Measurements from ENCODE around the gene ITGA6.

The ITGA6 gene

DNA sequence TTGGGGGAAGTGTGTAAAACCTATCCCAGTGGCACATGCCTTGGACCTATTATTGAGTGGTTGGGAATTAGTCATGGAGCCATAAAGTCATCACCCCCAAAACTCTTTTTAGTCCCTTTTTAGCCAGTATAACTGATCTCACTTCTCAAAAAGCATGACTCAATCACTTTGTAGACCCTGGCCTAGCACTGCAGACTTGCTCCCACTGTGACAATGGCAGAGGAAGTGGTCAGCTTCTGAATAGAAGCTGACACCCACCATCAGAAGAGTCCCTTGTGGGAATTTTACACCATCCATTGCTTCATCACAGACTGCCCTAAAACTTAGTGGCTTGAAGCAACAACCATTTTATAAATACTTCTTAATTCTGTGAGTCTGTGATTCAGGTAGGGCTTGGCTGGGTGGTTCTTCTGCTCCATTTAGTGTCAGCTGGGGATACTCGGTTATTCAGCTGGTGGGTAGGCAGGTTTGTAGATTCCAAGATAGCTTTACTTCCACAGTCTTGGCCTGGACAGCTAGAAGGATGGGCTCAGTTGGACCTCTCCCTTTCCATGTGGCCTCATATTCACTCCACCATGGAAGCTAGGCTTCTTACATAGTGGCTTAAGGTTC, 10.8 kb upstream of the ITGA6 start:
- no peak for DNase-seq (ENCODE audit: low spot score)

DNA sequence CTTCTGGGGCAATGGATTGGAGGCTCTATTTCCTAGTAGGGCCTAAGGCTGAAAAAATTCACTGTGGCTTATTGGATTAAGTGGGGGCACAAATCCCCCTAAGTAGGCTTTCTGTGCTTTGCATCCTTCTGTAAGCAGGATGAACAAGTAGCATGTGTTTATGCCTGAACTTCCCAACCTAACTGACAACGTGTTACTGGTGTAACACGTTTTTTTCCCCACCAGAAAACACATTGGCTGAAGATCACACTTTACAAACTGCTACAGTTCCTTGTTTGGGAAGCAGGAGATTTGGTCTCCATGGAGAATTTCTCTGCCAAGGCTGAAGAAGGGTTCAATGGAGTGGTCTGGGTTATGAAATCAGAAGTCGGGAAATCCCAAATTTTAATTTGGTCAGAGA, 7.2 kb upstream of the ITGA6 start:
- no peak for DNase-seq (ENCODE audit: low spot score)

DNA sequence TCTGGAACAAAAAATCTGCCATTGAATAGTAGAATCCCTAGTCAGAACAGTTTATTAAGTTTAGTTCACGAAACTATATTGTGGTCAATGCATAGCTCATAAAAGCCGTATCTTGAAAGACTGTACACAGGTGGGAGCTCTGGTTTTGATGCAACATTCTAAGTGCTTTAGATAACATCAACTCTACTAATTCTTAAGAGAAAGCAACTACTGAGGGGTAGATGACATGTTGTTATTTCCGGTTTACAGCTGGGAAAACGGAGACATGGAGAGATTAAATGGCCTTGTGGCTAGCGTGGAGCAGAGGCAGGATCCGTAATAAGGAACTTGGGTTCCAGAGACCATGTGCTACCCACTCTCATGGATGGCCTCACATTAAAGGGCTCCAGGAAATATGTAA, 4.2 kb upstream of the ITGA6 start:
- no peak for DNase-seq (ENCODE audit: low spot score)

DNA sequence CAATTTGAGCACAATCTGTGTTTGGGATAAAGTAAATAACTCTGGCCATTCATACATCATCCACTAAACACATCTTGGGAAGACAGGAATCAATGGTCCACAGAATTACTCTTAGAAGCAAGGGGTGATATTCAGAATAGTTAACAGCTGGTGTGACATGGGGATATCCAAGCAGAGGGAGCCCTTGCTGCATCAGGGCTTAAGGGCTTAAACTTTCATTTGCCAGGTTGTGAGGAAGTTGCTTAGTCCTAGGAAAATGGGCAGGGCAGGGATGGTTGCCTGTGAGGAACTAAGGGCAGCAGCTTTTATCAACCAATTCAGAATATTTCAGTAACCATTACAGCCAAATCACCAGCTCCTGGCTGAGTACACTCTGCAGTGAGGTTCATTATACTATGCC, 2.0 kb upstream of the ITGA6 start:
- DNase-seq (ENCODE audit: low spot score): no peak

DNA sequence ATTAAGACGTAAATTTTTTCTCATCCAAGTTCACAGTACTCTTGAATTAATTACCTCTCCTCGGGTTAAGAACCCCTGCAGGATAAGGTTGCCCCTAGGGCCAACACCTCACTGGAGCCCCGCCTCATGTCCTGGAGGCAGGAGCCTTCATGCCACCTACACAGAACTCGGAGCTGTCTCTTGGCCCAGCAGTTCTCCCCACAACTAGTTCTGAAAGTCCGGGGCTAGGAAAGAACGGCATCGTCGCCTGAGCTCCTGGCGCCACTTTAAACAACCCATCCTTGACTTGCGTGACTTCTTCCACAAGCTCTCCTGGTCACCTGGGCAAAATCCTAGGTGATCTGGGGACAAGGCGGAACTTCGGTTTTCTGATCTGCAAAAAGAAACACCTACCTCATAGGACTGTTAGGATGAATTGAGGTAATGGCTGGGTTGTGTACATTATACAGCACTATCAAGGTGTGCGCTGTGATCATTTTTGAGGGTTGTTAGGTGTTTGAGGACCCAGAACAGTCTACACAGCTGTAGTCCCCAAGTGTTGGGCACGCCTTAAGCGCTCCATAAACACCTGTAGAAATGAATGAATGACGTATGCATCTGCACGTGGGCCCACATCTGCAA, 641 bp upstream of the ITGA6 start:
- no peak for DNase-seq (ENCODE audit: low spot score)

DNA sequence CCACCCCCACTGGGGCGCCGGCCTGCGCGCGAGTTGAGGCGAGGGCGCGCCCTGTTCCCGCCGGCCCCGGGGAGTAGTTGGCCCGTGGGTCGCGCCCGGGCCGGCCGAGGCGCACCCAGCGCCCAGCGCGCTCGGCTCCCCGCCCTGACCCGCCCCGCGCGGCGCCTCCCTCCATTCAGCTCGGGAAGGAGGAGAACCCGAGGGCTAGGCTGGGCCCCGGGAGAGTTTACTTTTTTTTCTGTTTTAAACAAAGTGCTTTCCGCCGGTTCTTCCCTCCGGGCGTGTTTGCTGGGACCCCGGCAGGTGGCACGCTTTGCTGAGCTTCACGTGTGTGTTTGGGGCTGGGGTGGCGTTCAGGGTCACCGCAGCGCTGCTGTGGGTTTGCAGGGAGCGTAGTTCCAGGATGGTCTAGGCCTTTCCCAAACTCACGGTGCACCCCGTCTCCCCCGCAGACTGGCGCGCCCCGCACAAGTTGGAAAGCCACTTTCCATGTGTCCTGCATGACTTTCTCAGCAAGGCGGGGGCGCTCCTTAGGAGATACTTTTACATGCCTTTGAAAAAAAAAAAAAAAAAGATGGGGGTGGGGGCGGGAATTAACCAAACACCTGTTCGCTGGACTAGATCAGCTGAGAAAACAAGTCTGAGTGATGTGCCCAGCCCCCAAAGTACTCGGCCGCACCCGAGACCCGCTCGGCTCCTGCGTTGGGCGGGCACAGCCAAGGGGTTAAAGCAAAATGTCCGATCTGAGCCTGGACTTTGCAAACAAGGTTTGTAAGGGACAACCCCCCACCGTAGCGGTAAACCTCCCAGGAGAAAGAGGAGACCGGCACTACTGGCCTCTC, 825 bp downstream of the ITGA6 start:
- no peak for DNase-seq (ENCODE audit: low spot score)

DNA sequence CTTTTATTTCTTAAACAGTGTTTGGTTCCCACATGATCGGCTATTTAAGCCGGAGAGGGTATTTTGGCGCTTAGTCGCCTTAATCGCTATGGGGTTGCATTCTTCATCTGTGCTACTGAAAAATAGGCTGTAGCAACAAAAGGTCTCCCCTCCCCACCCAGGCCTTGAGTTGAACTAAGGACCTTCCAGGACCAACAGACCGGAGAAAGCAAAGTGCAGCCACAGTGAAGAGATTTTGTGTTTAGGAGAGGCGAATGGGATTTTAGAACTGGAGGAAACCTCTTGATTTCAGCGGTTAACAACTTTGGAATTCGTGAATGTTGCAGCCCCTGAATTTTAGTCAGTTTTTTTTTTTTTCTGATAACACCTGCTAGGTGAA, 1.4 kb downstream of the ITGA6 start:
- DNase-seq (ENCODE audit: low spot score): no peak

DNA sequence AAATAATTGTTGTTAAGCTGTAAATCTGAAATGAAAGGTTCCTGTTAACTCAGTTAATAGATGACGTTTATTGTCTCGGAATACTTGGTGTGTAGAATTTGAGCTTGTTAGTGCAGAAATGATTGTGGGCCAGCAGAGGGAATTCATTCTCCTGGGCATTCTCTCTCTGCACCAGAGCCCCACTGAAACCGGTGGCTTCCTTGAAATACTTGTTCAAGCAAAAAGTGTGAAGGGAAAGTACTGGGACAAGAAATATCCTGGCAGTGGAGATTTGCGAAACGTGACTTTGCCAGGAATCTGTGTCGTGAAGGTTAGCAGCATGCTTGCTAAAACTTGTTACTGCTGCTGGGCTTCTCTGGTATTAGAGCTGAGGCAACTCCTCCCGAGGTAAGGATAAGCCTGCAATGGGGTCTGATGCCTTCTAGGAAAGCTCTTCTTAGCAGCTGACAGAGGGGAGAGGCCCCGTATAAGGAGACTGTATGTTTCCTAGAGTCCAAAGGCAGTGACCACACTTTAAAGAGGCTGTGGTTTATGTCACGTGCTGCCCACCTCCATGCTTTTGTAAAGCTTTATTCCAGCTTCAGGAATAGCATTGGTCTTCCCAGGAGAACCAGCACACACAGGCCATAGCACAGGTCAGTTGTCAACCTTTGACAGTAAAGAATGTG, 2.0 kb downstream of the ITGA6 start:
- peak; percentile 14 for DNase-seq (ENCODE audit: low spot score)

DNA sequence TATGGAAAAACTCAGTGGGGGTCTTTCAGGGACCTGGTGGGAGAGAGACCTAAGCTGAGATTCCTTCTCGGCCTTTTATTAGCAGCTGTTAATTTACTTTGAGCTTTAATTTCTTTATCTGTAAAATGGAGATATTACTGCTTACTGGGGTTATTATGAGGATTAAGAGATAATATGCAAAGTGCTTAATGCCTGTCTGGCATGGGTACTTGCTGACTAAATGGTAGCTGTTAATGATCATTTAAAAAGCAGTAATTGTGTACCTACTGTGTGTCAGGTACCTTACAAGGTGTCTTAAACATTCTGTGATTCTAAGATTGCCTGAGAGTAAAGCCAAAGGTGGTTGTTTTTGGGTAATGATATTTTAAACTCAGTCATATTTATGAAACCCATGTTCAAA, 2.6 kb downstream of the ITGA6 start:
- DNase-seq (ENCODE audit: low spot score): no peak

DNA sequence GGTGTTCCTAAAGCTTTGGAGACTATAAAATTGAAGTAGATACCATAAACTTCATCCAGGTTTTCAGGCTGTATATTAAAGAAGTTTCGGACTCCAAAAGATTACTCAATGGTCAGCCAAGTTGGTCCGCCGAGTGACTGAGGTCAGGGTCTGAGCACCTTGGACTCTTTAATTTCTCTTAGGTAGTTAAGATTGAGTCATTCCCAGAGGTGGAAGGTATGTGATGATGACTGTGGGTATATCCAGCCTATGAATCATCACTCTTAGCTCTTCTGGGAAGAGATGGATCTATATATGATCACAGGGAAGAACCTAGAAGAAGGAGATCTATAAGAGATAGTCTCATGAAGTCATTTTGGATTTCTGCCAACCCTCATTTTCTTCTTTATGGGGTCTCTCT, 3.3 kb downstream of the ITGA6 start:
- DNase-seq (ENCODE audit: low spot score): no peak

DNA sequence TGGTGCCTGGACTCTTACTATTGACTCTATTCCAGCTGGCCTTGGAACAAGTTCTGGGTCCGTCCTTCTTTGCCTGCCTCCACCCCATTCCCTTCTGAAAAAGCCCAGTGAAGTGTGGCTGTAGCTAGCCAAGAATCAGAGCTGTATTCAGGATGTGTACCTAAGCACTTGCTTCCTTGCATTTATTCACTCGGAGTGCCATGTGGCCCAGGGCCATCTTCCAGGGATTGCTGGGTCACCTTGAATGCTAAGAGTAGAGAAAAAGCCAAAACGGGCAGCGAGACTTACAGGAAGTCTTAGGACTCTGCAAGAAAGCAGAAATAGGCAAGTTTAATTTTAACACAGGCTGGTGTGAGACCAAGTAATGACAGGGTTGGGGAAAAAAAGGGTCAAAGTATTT, 4.1 kb downstream of the ITGA6 start:
- DNase-seq (ENCODE audit: low spot score): peak; percentile 68

DNA sequence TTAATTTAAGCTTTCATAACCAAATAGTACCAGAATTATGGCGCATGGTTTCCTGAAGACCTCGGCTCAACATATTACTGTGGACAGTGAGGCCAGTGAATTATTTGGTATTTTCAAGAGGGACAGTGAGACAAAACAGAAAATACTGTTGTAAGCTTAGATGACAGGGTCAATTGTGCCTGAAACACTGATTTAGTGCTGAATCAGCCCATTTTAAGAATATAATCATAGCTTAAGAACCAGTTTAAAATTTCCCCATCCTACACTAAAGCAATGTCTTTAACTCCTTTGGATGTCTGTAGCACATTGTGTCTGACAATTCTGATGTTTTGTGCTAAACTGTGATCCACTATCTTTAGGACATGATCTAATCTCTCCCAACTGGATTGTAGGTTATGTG, 4.6 kb downstream of the ITGA6 start:
- no peak for DNase-seq (ENCODE audit: low spot score)

DNA sequence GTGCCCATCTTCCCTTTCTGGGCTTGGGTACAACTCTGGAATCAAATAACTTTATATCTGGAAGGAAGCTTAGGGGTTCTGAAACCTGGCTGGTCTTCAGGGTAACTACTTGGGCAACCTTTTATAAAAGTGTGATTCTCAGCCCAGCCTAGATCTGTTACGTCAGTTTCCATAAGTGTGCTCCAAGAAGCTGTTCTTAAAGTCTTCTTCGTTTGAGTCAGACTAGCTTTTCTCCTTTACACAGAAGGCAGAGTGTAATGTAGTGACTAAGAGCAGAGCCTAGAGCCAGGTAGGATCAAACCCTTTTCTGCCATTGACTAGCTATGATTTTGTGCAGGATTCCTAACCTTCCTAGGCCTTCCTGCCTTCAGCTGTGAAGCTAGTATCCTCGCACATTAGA, 5.8 kb downstream of the ITGA6 start:
- no peak for DNase-seq (ENCODE audit: low spot score)

DNA sequence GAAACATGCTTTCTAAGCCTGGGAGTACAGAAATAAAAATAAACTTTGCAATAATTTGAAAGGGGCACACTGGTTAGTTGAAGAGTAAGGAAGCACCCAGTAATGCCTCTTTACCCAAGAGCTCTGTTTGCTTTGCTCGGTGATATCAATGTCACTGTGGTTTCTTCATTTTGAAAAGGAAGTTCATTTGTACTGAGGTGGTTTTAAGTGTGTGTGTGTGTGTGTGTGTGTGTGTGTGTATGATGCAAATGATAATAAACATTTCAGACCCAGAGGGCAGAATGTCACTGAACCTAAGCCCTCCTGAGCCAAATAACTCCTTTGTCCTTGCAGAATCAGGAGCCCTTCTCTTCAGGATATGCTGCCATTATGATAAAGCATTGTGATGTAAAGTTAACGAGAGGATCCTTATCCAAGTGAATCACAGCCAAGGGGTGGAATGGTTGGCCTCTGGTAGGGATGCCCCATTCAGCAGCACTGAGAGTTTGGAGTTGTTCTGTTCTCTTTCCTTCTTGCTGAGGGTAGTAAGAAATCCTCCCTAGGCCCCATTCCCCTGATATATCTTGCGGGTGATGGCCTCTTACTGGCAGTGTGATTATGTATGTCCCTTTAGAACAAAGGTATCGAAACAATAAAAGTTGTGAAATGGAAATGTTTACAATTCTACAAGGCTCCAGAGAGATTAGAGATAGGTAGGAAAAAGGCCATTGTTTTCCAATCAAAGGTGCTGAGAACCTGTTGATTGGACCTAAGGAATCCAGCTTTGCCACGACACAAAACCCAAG, 7.6 kb downstream of the ITGA6 start:
- DNase-seq (ENCODE audit: low spot score): no peak

DNA sequence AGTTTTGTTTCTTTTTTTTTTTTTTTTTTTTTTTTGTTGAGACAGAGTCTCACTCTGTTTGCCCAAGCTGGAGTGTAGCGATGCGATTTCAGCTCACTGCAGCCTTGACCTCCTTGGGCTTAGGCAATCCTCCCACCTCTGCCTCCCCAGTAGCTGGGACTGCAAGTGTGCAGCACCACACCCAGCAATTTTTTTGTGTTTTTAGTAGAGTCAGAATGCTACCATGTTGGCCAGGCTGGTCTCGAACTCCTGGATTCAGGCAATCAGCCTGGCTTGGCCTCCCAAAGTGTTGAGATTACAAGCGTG, 8.2 kb downstream of the ITGA6 start:
- no peak for DNase-seq (ENCODE audit: low spot score)

DNA sequence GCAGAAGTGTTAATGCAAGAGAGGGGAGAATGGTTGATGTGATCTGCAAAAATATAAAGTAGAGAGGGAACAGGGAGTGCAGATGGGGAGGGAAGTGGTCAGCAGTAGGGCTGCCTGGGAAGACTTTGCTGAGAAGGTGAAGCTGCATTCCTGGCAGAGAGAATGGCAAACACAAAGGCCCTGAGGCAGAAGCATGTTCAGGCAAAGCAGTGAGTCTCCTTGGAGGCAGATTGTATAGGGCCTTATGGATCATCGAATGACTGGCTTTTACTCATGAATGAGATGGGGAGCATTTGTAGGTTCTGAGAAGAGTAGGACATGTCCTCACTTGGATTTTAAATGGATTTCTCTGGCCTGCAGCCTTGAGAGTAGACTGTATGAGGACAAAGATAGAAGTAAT, 9.5 kb downstream of the ITGA6 start:
- DNase-seq (ENCODE audit: low spot score): no peak

DNA sequence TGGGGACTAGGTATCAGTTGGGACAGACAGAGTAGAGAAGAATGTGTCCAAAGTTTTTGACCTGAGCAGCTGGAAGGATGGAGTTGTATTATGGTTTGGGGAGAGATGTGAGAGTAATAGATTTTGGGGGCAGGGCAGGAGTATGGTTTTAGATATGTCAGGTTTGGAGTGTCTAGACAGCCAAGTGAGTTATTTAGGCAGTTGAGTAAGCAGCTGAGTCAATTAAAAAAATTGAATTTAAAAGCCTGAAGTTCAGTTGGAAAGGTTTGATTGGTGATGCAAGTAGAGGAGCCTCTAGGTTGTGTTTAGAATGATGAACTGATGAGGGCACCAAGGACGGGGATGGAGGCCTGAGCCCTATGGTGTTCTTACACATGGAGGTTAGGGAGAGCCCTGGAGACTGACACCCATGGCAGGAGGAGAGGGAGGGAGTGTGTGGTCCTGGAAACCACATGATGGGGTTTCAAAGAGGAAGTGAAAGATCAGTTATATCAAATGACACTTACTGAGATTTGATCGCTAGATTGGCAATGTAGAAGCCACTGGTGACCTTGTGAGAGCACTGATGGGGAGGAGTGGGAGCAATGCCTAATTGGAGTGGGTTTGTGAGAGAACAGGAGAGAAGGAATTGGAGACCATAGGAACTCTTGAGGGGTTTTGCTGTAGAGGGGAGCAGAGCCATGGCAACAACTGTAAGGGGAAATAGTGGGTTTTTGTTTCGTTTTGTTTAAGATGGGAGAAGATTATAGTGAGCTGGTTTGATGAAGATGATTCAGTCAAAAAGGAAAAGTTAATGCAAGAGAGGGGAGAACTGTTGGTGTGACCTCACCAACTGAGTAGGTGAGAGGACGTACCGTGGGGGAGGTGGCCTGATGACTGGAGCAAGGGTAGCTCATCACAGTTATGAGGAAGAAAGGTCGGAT, 10.3 kb downstream of the ITGA6 start:
- peak; percentile 44 for DNase-seq (ENCODE audit: low spot score)

DNA sequence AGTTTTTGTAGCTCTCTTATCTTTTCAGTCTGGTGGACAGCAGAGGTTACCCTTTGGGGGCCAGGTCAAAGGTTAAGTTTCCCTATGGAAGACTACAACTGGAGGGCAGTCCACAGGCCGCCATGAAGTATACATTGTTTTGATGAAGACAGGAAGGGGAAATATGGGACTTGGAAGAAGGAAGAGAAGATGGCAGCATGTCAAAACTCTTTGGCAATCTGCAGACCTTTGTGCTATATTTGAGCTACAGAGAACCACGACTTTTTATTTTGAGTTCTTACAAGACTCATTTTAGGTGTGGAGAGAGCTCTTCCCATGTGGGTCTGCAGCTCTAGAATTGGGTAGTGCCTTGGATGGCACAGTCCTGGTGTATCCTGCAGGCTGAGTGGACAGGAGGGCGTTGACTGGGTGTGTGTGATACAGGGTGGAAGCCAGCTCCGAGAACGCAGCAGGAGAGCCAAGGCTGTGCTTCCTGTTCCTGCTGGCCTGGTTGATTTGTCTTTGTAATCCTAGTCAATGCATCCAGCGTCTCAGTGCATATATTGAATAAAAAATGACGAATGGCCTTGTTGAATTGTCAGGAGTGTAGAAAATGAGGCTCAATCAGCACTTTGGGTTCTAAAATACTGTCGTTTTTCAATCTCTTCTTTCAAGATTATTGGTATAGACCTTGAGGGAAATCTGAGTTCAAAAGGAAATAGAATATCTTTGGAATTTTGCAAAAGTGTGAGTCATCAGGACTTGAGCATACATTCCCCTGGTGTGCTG, 11.5 kb downstream of the ITGA6 start:
- DNase-seq (ENCODE audit: low spot score): no peak

DNA sequence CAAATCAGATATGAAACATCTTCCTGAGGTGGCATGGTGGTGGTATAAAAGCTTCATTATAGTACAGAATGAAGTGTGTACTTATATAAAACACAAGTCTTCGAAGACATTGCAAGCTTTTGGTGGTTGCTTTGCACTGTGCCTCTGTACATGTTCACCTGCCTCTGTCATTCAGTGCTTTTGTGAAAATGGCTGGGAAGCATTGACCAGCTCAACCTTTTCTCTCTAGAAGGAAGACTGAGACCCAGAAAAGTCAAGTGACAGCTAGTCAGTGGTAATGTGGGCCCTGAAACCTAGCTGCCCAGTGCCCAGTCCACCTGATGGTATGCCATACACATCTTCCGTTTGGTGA, 12.1 kb downstream of the ITGA6 start:
- no peak for DNase-seq (ENCODE audit: low spot score)

DNA sequence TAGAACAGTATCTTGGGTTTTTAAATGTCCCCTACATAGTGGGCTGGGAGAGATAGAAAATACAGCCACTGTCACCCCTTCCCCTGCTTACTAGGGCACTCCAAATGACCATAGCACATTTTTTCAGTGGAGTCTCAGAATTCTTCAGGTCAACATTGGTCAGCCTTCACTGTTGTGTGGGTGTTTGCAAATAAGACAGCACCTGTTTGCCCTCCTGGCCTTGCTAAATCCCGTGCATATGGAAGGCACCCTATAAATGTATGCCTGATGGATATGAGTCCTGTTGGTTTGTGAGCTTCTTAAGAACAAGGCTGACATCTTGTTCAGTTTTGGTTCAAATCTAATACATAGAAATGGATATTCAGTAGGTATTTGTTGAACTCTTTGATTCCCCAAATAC, 12.5 kb downstream of the ITGA6 start:
- no peak for DNase-seq (ENCODE audit: low spot score)

DNA sequence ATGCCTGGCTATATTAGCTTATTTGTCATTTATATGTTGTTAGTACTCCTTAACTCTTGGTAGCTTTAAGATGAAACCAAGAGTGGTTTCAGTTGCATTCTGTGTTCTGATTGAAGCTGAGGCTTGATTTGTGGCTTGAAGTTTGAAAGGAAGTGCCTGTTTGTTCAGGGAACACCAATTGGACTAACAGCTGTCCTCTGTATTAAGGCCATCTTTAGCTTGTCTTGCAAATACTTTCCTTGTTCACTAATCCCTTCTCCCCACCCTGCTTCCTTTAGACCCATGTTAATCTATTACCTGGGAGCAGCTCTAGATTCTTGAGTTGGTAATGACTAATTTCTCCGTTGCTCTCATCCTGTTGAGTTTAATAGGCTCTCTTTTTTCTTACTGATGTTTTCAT, 13.4 kb downstream of the ITGA6 start:
- DNase-seq (ENCODE audit: low spot score): no peak

Data from Ammon's horn (tissue), 1 donor.